ENCODE data around the gene METTL25B.

The METTL25B gene

GRCh38 chr1:156700736-156701531, 27.3 kb upstream of the METTL25B start:
- no peak for DNase-seq (ENCODE audit: low spot score)

- DNase-seq (ENCODE audit: low spot score): no peak
Observed at GRCh38 chr1:156703336-156703735, 24.9 kb upstream of the METTL25B start.

- DNase-seq (ENCODE audit: low spot score): no peak
Observed at GRCh38 chr1:156703741-156704140, 24.5 kb upstream of the METTL25B start.

- DNase-seq (ENCODE audit: low spot score): no peak
Observed at GRCh38 chr1:156704166-156704711, 24.0 kb upstream of the METTL25B start.

GRCh38 chr1:156704930-156705320, 23.3 kb upstream of the METTL25B start:
- DNase-seq (ENCODE audit: low spot score): no peak

- DNase-seq (ENCODE audit: low spot score): no peak
Observed at GRCh38 chr1:156705321-156705917, 22.9 kb upstream of the METTL25B start, which contains the start of gene CRABP2. Gene CRABP2 (minus strand): TSS chr1:156705583. CDS start chr1:156705446, 137 bp downstream.

- DNase-seq (ENCODE audit: low spot score): no peak
Observed at GRCh38 chr1:156705918-156706656, 22.2 kb upstream of the METTL25B start.

GRCh38 chr1:156706657-156707416, 21.4 kb upstream of the METTL25B start:
- no peak for DNase-seq (ENCODE audit: low spot score)

GRCh38 chr1:156707417-156708217, 20.7 kb upstream of the METTL25B start:
- DNase-seq (ENCODE audit: low spot score): no peak

- no peak for DNase-seq (ENCODE audit: low spot score)
Observed at GRCh38 chr1:156708218-156708661, 20.0 kb upstream of the METTL25B start.

GRCh38 chr1:156709031-156709430, 19.2 kb upstream of the METTL25B start:
- DNase-seq (ENCODE audit: low spot score): no peak

GRCh38 chr1:156709757-156710489, 18.3 kb upstream of the METTL25B start:
- DNase-seq (ENCODE audit: low spot score): no peak

GRCh38 chr1:156711011-156711817, 17.1 kb upstream of the METTL25B start:
- no peak for DNase-seq (ENCODE audit: low spot score)

- no peak for DNase-seq (ENCODE audit: low spot score)
Observed at GRCh38 chr1:156712626-156713025, 15.6 kb upstream of the METTL25B start.

- no peak for DNase-seq (ENCODE audit: low spot score)
Observed at GRCh38 chr1:156714830-156715229, 13.4 kb upstream of the METTL25B start.

- no peak for DNase-seq (ENCODE audit: low spot score)
Observed at GRCh38 chr1:156717351-156717750, 10.9 kb upstream of the METTL25B start.

GRCh38 chr1:156721131-156721530, 7.1 kb upstream of the METTL25B start:
- no peak for DNase-seq (ENCODE audit: low spot score)

GRCh38 chr1:156721535-156721934, 6.7 kb upstream of the METTL25B start:
- DNase-seq (ENCODE audit: low spot score): no peak

GRCh38 chr1:156725683-156726280, 2.5 kb upstream of the METTL25B start:
- peak; percentile 86 for DNase-seq (ENCODE audit: low spot score)

Measured in globus pallidus (tissue), 1 donor.